Activated CD8-positive, alpha-beta memory T cell treated with anti-CD3 and anti-CD28 coated beads for 36 hours (primary cell): Measurements from ENCODE around the gene TMEM200A. TPM values are rescaled to one million over a fixed set of nuclear protein-coding genes. Genes with fewer than 3 reads are reported as not detected.

Experiments
- CTCF ChIA-PET: fragments of 350-600 bp; sonication (Branson Sonifier 250); formaldehyde crosslinking; loops from one replicate; lab custom pipeline; 2021; ENCODE audit warnings: antibody characterized with exemption; lab: Charles Lee
- POLR2A ChIA-PET: fragments of 350-600 bp; sonication (Branson Sonifier 250); formaldehyde crosslinking; loops from one replicate; lab custom pipeline; 2021; ENCODE audit warnings: antibody characterized with exemption; lab: Charles Lee
- total RNA-seq, 2 experiments: library from RNA; stranded (reverse); gene quantifications; one replicate each; pipeline ENCODE4 v1.2.3, GENCODE V29; 2021

The TMEM200A gene
- total RNA-seq, 2 experiments from 2014 or later, result 0.70 to 0.92 TPM

- POLR2A ChIA-PET, result no interaction called here
- CTCF ChIA-PET, result no interaction called here
These were observed 100.9 kb downstream of the TMEM200A start for GRCh38 chr6:130466748-130467061.

GRCh38 chr6:130467146-130468050 is 101.6 kb downstream of the TMEM200A start:
- POLR2A ChIA-PET, result no interaction called here
- CTCF ChIA-PET, result no interaction called here

DNA sequence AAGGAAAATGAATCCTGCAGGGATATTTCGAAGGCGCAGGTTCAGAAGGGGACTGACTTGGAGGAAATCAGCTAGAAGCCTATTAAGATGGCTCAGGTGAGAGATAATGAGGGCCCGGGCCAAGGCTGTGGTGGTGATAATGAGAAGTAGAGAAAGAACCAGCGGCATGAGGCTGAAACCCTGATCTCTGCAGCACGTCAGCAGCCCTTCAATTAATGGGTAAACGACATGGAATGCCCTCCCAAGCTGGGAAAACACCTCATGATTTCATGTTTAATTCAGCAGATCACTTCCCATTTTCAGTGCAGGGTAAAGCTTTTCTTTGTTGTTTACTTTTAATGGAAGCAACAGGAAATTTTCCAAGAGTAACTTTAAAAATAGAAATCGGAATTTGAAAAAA is 104.9 kb downstream of the TMEM200A start:
- ChIA-PET POLR2A (no interaction called here), CTCF (interaction anchor here (1.6 kb wide), 1 partner anchor 11 kb away, joined by 3 read pairs; no protein-coding TSS in a partner anchor)

DNA sequence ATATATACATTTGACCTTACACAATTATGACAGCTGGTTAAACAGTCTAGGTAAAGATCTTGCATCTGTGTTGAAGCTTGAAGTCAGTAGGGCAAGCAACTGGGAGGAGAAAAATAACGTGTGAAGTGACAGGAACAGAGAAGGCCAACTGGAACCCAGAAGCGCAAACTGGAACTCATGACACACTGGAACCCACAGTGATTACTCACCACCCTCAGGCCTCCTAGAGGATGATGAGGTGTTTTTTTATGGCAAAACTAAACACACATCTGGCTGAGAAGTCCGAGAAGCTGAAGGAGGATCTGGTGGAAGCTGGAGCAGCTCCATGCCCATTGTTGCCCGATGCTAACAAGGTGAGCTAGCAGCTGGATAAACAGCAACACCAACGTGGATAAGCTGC is 108.1 kb downstream of the TMEM200A start:
- ChIA-PET POLR2A (no interaction called here), CTCF (no interaction called here)

GRCh38 chr6:130482645-130483390 is 117.0 kb downstream of the TMEM200A start:
- ChIA-PET CTCF (no interaction called here), POLR2A (no interaction called here)

DNA sequence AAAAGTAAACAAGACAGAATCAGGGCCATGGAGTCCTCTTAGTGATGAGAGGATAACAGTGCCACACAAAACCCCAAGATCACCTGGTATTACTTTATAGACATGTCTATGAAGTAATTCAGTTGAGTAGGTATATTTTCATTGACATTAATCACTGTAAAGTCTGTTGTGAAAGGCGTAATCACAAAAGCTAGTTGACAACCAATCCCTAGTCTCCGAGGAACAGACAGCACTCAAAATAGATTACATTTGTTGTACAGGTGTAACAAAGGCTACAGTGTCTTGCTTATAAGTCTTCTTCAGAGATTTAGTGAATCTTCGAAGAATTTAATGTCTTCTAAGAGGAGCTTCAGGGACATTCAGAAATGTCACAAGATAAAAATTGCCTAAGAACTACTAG is 120.1 kb downstream of the TMEM200A start:
- ChIA-PET POLR2A (no interaction called here), CTCF (interaction anchor here (0.8 kb wide), 1 partner anchor 212 kb away, joined by 3 read pairs; no protein-coding TSS in a partner anchor)

GRCh38 chr6:130486417-130486816 is 120.6 kb downstream of the TMEM200A start:
- ChIA-PET CTCF (interaction anchor here (0.8 kb wide), 1 partner anchor 211 kb away, joined by 3 read pairs; no protein-coding TSS in a partner anchor), POLR2A (no interaction called here)

GRCh38 chr6:130489514-130489913 is 123.7 kb downstream of the TMEM200A start:
- POLR2A ChIA-PET, result no interaction called here

More at GRCh38 chr6:130489514-130489913, 123.7 kb downstream of the TMEM200A start:
- CTCF ChIA-PET, result no interaction called here

Other genes with a start within 250 kb of the TMEM200A start
- 1 to 10 TPM; 4.6 to 4.7 TPM for gene SAMD3, start 143.1 kb upstream of the TMEM200A start, total RNA-seq